ENCODE results near the gene LHFPL6.

- TF ChIP-seq BRF2 (IDR thresholded peaks at IDR 0.05; ENCODE audit: borderline replicate concordance, insufficient read depth, insufficient read length) (no peak), CTCF (IDR thresholded peaks at IDR 0.05 in 2 of 3, conservative IDR thresholded peaks at IDR 0.05 in 1 of 3; ENCODE audit: insufficient read depth in 2 of 3, low read depth in 1 of 3, low read length in 3 of 3) (no peak), YY1 (IDR thresholded peaks at IDR 0.05; ENCODE audit: borderline replicate concordance in 1 of 3, control insufficient read depth in 1 of 3, extremely low read depth in 1 of 3, insufficient read depth in 3 of 3, insufficient read length in 1 of 3, insufficient replicate concordance in 2 of 3, low read depth in 1 of 3, low read length in 2 of 3) (no peak), ZNF707 (CRISPR knock-in tag; conservative IDR thresholded peaks at IDR 0.05) (no peak), HMGXB4 (CRISPR knock-in tag; IDR thresholded peaks at IDR 0.05) (no peak), FOSL1 (tag; conservative IDR thresholded peaks at IDR 0.05) (no peak), CBFB (CRISPR knock-in tag; IDR thresholded peaks at IDR 0.05) (no peak), SIX5 (IDR thresholded peaks at IDR 0.05; ENCODE audit: borderline replicate concordance in 1 of 2, insufficient read depth in 1 of 2, low read depth in 1 of 2, low read length in 2 of 2) (no peak), JUNB (CRISPR knock-in tag; conservative IDR thresholded peaks at IDR 0.05) (no peak), BHLHE40 (IDR thresholded peaks at IDR 0.05; ENCODE audit: low read length) (no peak), TAF1 (IDR thresholded peaks at IDR 0.05; ENCODE audit: control insufficient read depth, extremely low read depth, insufficient read depth, low read length, severe bottlenecking) (no peak), EZH2 (IDR thresholded peaks at IDR 0.05; ENCODE audit: borderline replicate concordance, low read depth, low read length) (no peak)
These were observed 237.1 kb downstream of the LHFPL6 start for GRCh38 chr13:39365879-39366278.
